CD4-positive, alpha-beta T cell treated with Interleukin-6 at 100 ng/mL for 8 hours (primary cell): ENCODE data around the gene ZRSR2.
"Not testable (repeated sequence)": the region's sequence is repeated elsewhere in the genome, so short reads cannot be mapped to it uniquely, and the experiment has no call there.

ENCODE experiments used
- DNase-seq: peaks from one replicate; pipeline ENCODE4 v3.0.0-alpha.2; 2020; ENCODE audit warnings: mixed read lengths, low spot score

The ZRSR2 gene

GRCh38 chrX:15789979-15790768 lies at the start of gene ZRSR2:
Gene ZRSR2 (plus strand): TSS chrX:15790484. CDS start chrX:15790496, 12 bp downstream.
- peak; percentile 92 for DNase-seq

GRCh38 chrX:15744181-15744867 lies 46.0 kb upstream of the ZRSR2 start:
- no peak for DNase-seq

GRCh38 chrX:15745179-15745578 lies 45.1 kb upstream of the ZRSR2 start:
- no peak for DNase-seq

GRCh38 chrX:15746651-15747050 lies 43.6 kb upstream of the ZRSR2 start:
- DNase-seq: not testable (repeated sequence)

- no peak for DNase-seq
Measured at GRCh38 chrX:15747626-15748173, 42.6 kb upstream of the ZRSR2 start.

- no peak for DNase-seq
Measured at GRCh38 chrX:15748841-15749240, 41.4 kb upstream of the ZRSR2 start.

GRCh38 chrX:15749642-15750610 lies 40.4 kb upstream of the ZRSR2 start:
- DNase-seq: peak; percentile 56

GRCh38 chrX:15750611-15751154 lies 39.6 kb upstream of the ZRSR2 start:
- no peak for DNase-seq

- DNase-seq: peak; percentile 69
Measured at GRCh38 chrX:15751155-15751819, 39.0 kb upstream of the ZRSR2 start.

GRCh38 chrX:15755091-15755490 lies 35.2 kb upstream of the ZRSR2 start:
- DNase-seq: no peak

- DNase-seq: peak; percentile 55
Measured at GRCh38 chrX:15758140-15758539, 32.1 kb upstream of the ZRSR2 start.

GRCh38 chrX:15759886-15760285 lies 30.4 kb upstream of the ZRSR2 start:
- not testable (repeated sequence) for DNase-seq

GRCh38 chrX:15761564-15762191 lies 28.6 kb upstream of the ZRSR2 start:
- peak; percentile 52 for DNase-seq

- DNase-seq: no peak
Measured at GRCh38 chrX:15769300-15769954, 20.9 kb upstream of the ZRSR2 start.

- DNase-seq: peak; percentile 20
Measured at GRCh38 chrX:15781961-15782699, 8.2 kb upstream of the ZRSR2 start.

- no peak for DNase-seq
Measured at GRCh38 chrX:15785176-15785750, 5.0 kb upstream of the ZRSR2 start.

- no peak for DNase-seq
Measured at GRCh38 chrX:15786915-15787314, 3.4 kb upstream of the ZRSR2 start.

- peak; percentile 9 for DNase-seq
Measured at GRCh38 chrX:15790769-15791290, 546 bp downstream of the ZRSR2 start.

- no peak for DNase-seq
Measured at GRCh38 chrX:15797707-15798106, 7.4 kb downstream of the ZRSR2 start.
